ENCODE data around the gene ANO2. TPM values are rescaled to one million over a fixed set of nuclear protein-coding genes. Genes with fewer than 3 reads are reported as not detected.
"Not testable (repeated sequence)": the region's sequence is repeated elsewhere in the genome, so short reads cannot be mapped to it uniquely, and the experiment has no call there.

ANO2 gene
- polyA plus RNA-seq, 10 donors = 2.4 to 5.1 (median 3.8) TPM

- DNase-seq = not testable (repeated sequence)
Observed at GRCh38 chr12:5887819-5888218, 57.2 kb downstream of the ANO2 start.

GRCh38 chr12:5884866-5885265 is 60.2 kb downstream of the ANO2 start:
- DNase-seq = peak in 2 of 3 donors; percentile 58 to 78

GRCh38 chr12:5884285-5884684 is 60.8 kb downstream of the ANO2 start:
- no peak for DNase-seq

- no peak for DNase-seq
Observed at GRCh38 chr12:5882511-5883190, 62.4 kb downstream of the ANO2 start.

GRCh38 chr12:5881666-5882065 is 63.4 kb downstream of the ANO2 start:
- DNase-seq = peak in 1 of 3 donors; percentile 49

- DNase-seq = peak in 1 of 3 donors; percentile 65
Observed at GRCh38 chr12:5881101-5881606, 63.9 kb downstream of the ANO2 start.

- DNase-seq = no peak
Observed at GRCh38 chr12:5875851-5876250, 69.2 kb downstream of the ANO2 start.

GRCh38 chr12:5874514-5874913 is 70.5 kb downstream of the ANO2 start:
- DNase-seq = no peak

GRCh38 chr12:5873281-5873919 is 71.7 kb downstream of the ANO2 start:
- peak in 2 of 3 donors; percentile 58 to 79 for DNase-seq

- DNase-seq = peak in 2 of 3 donors; percentile 14 to 48
Observed at GRCh38 chr12:5872745-5873144, 72.3 kb downstream of the ANO2 start.

- no peak for DNase-seq
Observed at GRCh38 chr12:5871741-5872140, 73.3 kb downstream of the ANO2 start.

- no peak for DNase-seq
Observed at GRCh38 chr12:5870183-5870582, 74.9 kb downstream of the ANO2 start.

- DNase-seq = peak in 2 of 3 donors; percentile 11 to 61
Observed at GRCh38 chr12:5868625-5869295, 76.3 kb downstream of the ANO2 start.

GRCh38 chr12:5865397-5865796 is 79.7 kb downstream of the ANO2 start:
- no peak for DNase-seq

GRCh38 chr12:5864972-5865371 is 80.1 kb downstream of the ANO2 start:
- no peak for DNase-seq

- DNase-seq = peak in 2 of 3 donors; percentile 10 to 42
Observed at GRCh38 chr12:5864301-5864700, 80.8 kb downstream of the ANO2 start.

GRCh38 chr12:5861416-5861815 is 83.6 kb downstream of the ANO2 start:
- peak in 2 of 3 donors; percentile 11 to 72 for DNase-seq

GRCh38 chr12:5856692-5857091 is 88.4 kb downstream of the ANO2 start:
- no peak for DNase-seq

GRCh38 chr12:5846950-5847349 is 98.1 kb downstream of the ANO2 start:
- DNase-seq = no peak

GRCh38 chr12:5840944-5841343 is 104.1 kb downstream of the ANO2 start:
- no peak for DNase-seq

GRCh38 chr12:5830111-5830510 is 114.9 kb downstream of the ANO2 start:
- no peak for DNase-seq

- no peak for DNase-seq
Observed at GRCh38 chr12:5827591-5827990, 117.5 kb downstream of the ANO2 start.

- DNase-seq = not testable (repeated sequence)
Observed at GRCh38 chr12:5825761-5826160, 119.3 kb downstream of the ANO2 start.

Data from muscle of back (tissue), 11 donors.